H9 (cell line): ENCODE results near the gene GABBR2. TPM values are rescaled to one million over a fixed set of nuclear protein-coding genes. Genes with fewer than 3 reads are reported as not detected.

Experiments used
- DNase-seq: peaks from one replicate; pipeline ENCODE4 v3.0.0-alpha.2; 2017
- H2AFZ ChIP-seq: one replicate; pipeline ENCODE4 v1.6.1; 2013; ENCODE audit warnings: mild to moderate bottlenecking, low read length, control low read depth, moderate library complexity
- H2AK5ac ChIP-seq: 2 replicates; pipeline ENCODE4 v1.6.1; 2013; ENCODE audit warnings: low read length, control low read depth, mixed read lengths; ENCODE audit not compliant: insufficient read length
- H2BK120ac ChIP-seq: one replicate; pipeline ENCODE4 v1.6.1; 2013; ENCODE audit warnings: low read depth, mild to moderate bottlenecking, low read length, control low read depth, inconsistent platforms; ENCODE audit not compliant: poor library complexity, severe bottlenecking
- H2BK12ac ChIP-seq: 2 replicates; pipeline ENCODE4 v1.6.1; 2013; ENCODE audit warnings: low read length, control low read depth, mixed read lengths, low read depth; ENCODE audit not compliant: insufficient read length
- H2BK15ac ChIP-seq: 2 replicates; pipeline ENCODE4 v1.6.1; 2013; ENCODE audit warnings: low read depth, low read length, control low read depth
- H2BK20ac ChIP-seq: one replicate; pipeline ENCODE4 v1.6.1; 2013; ENCODE audit warnings: low read depth, mild to moderate bottlenecking, low read length, control low read depth, inconsistent platforms; ENCODE audit not compliant: poor library complexity, severe bottlenecking
- H2BK5ac ChIP-seq: 2 replicates; pipeline ENCODE4 v1.6.1; 2013; ENCODE audit warnings: low read length, control low read depth, mixed read lengths; ENCODE audit not compliant: insufficient read length
- H3K14ac ChIP-seq: 2 replicates; pipeline ENCODE4 v1.6.1; 2013; ENCODE audit warnings: low read length, control low read depth; ENCODE audit not compliant: insufficient read depth
- H3K18ac ChIP-seq: 2 replicates; pipeline ENCODE4 v1.6.1; 2013; ENCODE audit warnings: low read depth, mild to moderate bottlenecking, mixed read lengths, low read length, control low read depth; ENCODE audit not compliant: insufficient read length
- H3K23ac ChIP-seq: 2 replicates; pipeline ENCODE4 v1.6.1; 2013; ENCODE audit warnings: low read length, control low read depth, mixed read lengths, low read depth; ENCODE audit not compliant: insufficient read length
- H3K23me2 ChIP-seq: 2 replicates; pipeline ENCODE4 v1.6.1; 2013; ENCODE audit warnings: low read depth, mild to moderate bottlenecking, mixed read lengths, low read length, control low read depth; ENCODE audit not compliant: insufficient read length, poor library complexity, severe bottlenecking
- H3K27ac ChIP-seq: 2 replicates; pipeline ENCODE4 v1.5.1; 2013; ENCODE audit warnings: low read length, control low read depth, mixed read lengths, low read depth; ENCODE audit not compliant: insufficient read length
- H3K27me3 ChIP-seq: 2 replicates; pipeline ENCODE4 v1.6.1; 2013; ENCODE audit warnings: low read length, control low read depth, inconsistent platforms; ENCODE audit not compliant: insufficient read depth
- H3K4ac ChIP-seq: 2 replicates; pipeline ENCODE4 v1.6.1; 2013; ENCODE audit warnings: low read depth, mild to moderate bottlenecking, control low read depth, inconsistent platforms, low read length, moderate library complexity
- H3K4me1 ChIP-seq: 2 replicates; pipeline ENCODE4 v1.6.1; 2013; ENCODE audit warnings: low read length, control low read depth, inconsistent platforms; ENCODE audit not compliant: insufficient read depth
- H3K4me2 ChIP-seq: 2 replicates; pipeline ENCODE4 v1.6.1; 2013; ENCODE audit warnings: low read length, control low read depth, mixed read lengths; ENCODE audit not compliant: insufficient read length, insufficient read depth
- H3K56ac ChIP-seq: 2 replicates; pipeline ENCODE4 v1.6.1; 2013; ENCODE audit warnings: low read depth, mild to moderate bottlenecking, mixed read lengths, low read length, control low read depth; ENCODE audit not compliant: insufficient read length
- H3K79me1 ChIP-seq: 2 replicates; pipeline ENCODE4 v1.6.1; 2013; ENCODE audit warnings: low read depth, mild to moderate bottlenecking, moderate library complexity, low read length, control low read depth, inconsistent platforms; ENCODE audit not compliant: insufficient read depth, poor library complexity, severe bottlenecking
- H3K79me2 ChIP-seq: 2 replicates; pipeline ENCODE4 v1.6.1; 2013; ENCODE audit warnings: low read length, control low read depth, inconsistent platforms; ENCODE audit not compliant: insufficient read depth
- H3K9ac ChIP-seq: 2 replicates; pipeline ENCODE4 v1.6.1; 2013; ENCODE audit warnings: low read length, control low read depth, mixed read lengths; ENCODE audit not compliant: insufficient read length; ENCODE audit errors: extremely low read depth
- H3K9me3 ChIP-seq: one replicate; pipeline ENCODE4 v1.6.1; 2013; ENCODE audit warnings: low read depth, low read length, inconsistent platforms; ENCODE audit not compliant: control insufficient read depth
- H3T11ph ChIP-seq: one replicate; pipeline ENCODE4 v1.6.1; 2013; ENCODE audit warnings: mild to moderate bottlenecking, low read length, control low read depth, inconsistent platforms
- H4K20me1 ChIP-seq: one replicate; pipeline ENCODE4 v1.6.1; 2013; ENCODE audit not compliant: control insufficient read depth, insufficient read length, insufficient read depth
- H4K5ac ChIP-seq: 2 replicates; pipeline ENCODE4 v1.6.1; 2013; ENCODE audit warnings: low read depth, mild to moderate bottlenecking, mixed read lengths, low read length, control low read depth; ENCODE audit not compliant: insufficient read length
- H4K8ac ChIP-seq: replicated peaks from 2 replicates; pipeline ENCODE4 v1.6.1; 2013; ENCODE audit warnings: low read length, control low read depth, mixed read lengths, low read depth; ENCODE audit not compliant: insufficient read length
- H4K91ac ChIP-seq: 2 replicates; pipeline ENCODE4 v1.6.1; 2013; ENCODE audit warnings: low read depth, mild to moderate bottlenecking, moderate library complexity, mixed read lengths, low read length, control low read depth; ENCODE audit not compliant: insufficient read length
- H3K27ac Mint-ChIP-seq, 3 experiments: 2 replicates in 2 of 3; 3 replicates in 1 of 3; pipeline ENCODE4 v1.8.0; 2020 to 2021; ENCODE audit warnings: mixed read lengths in 3 of 3, mild to moderate bottlenecking in 1 of 3, moderate library complexity in 1 of 3
- H3K27me3 Mint-ChIP-seq: 2 replicates; pipeline ENCODE4 v1.8.0; 2021; ENCODE audit warnings: low read depth, mild to moderate bottlenecking, moderate library complexity, mixed read lengths
- H3K36me3 Mint-ChIP-seq, 3 experiments: 2 replicates in 2 of 3; 3 replicates in 1 of 3; pipeline ENCODE4 v1.8.0; 2020 to 2021; ENCODE audit warnings: low read depth in 3 of 3, mixed read lengths in 3 of 3; ENCODE audit not compliant: insufficient read depth in 1 of 3
- H3K4me1 Mint-ChIP-seq, 2 experiments: 2 replicates each; pipeline ENCODE4 v1.8.0; 2020; ENCODE audit warnings: mixed read lengths in 2 of 2
- H3K4me3 Mint-ChIP-seq, 2 experiments: 2 replicates in 1 of 2; 3 replicates in 1 of 2; pipeline ENCODE4 v1.8.0; 2020 to 2021; ENCODE audit warnings: mild to moderate bottlenecking in 2 of 2, mixed read lengths in 2 of 2, moderate library complexity in 1 of 2
- H3K9me3 Mint-ChIP-seq, 2 experiments: 2 replicates in 1 of 2; 3 replicates in 1 of 2; pipeline ENCODE4 v1.8.0; 2020; ENCODE audit warnings: mild to moderate bottlenecking in 2 of 2, mixed read lengths in 2 of 2, moderate library complexity in 1 of 2
- CTCF ChIP-seq: fragments of 200-600 bp; sonication (generic); conservative IDR thresholded peaks from 3 replicates; pipeline ENCODE4 v1.8.0; 2021; ENCODE audit warnings: antibody characterized with exemption, mild to moderate bottlenecking
- WGBS: extraction: QIAGEN DNeasy Blood & Tissue Kit; methylation state at CpG from one replicate; pipeline ENCODE4 v1.1.7; 2013; ENCODE audit warnings: missing lambda C conversion rate, low lambda C conversion rate, mixed read lengths; ENCODE audit not compliant: insufficient read length; ENCODE audit errors: extremely low coverage; 5-methylcytosine and 5-hydroxymethylcytosine counted together
- total RNA-seq: library from RNA; stranded (reverse); gene quantifications from 2 replicates; pipeline ENCODE4 v1.2.1, GENCODE V29; 2021

GABBR2 gene
- total RNA-seq, 1 experiment from 2014 or later = 0.66 TPM

- Histone ChIP-seq H3K23ac (no peak overlapping the region), H3K14ac (no peak overlapping the region; the same call in 1 of the 2 replicates), H3K27me3 (no peaks in the 10 kb centered on the region), H2BK15ac (no peak overlapping the region), H3K18ac (no peak overlapping the region), H3K9me3 (no peaks in the 10 kb centered on the region), H3K4me2 (no peak overlapping the region), H3T11ph (no peak overlapping the region), H4K91ac (no peak overlapping the region), H2BK5ac (no peak overlapping the region), H4K5ac (no peak overlapping the region), H2AK5ac (no peak overlapping the region), H2BK120ac (no peak overlapping the region), H3K23me2 (no peaks in the 10 kb centered on the region), H2BK20ac (no peak overlapping the region), H4K8ac (no peak overlapping the region), H3K4me1 (no peaks in the 10 kb centered on the region), H2BK12ac (no peak overlapping the region), H3K79me2 (no peaks in the 10 kb centered on the region), H4K20me1 (no peaks in the 10 kb centered on the region), H3K9ac (no peak overlapping the region), H3K27ac (no peak overlapping the region), H3K4ac (no peak overlapping the region), H3K56ac (no peak overlapping the region), H2AFZ (no peak overlapping the region), H3K79me1 (no peaks in the 10 kb centered on the region)
- Mint-ChIP-seq H3K36me3 (no peaks in the 10 kb centered on the region), H3K4me1 (no peaks in the 10 kb centered on the region), H3K4me3 (no peak overlapping the region), H3K27me3 (peaks cover 23% of the 10 kb centered on the region), H3K27ac (no peak overlapping the region), H3K9me3 (peaks cover 0 to 6% of the 10 kb centered on the region in 2 experiments; a peak in 3 of 5 replicates)
- no peak for DNase-seq
- no CpG with 5 or more reads among the region's 2 CpGs for WGBS
- TF ChIP-seq CTCF = no peak
Measured at GRCh38 chr9:98342820-98343210, 365.9 kb downstream of the GABBR2 start.
